NCI-H146 (cell line): ENCODE measurements around the gene HS6ST1.

Source experiments
- DNase-seq: peaks from one replicate; lab custom pipeline; 2025; lab: John Stamatoyannopoulos, UW

The HS6ST1 gene

DNA sequence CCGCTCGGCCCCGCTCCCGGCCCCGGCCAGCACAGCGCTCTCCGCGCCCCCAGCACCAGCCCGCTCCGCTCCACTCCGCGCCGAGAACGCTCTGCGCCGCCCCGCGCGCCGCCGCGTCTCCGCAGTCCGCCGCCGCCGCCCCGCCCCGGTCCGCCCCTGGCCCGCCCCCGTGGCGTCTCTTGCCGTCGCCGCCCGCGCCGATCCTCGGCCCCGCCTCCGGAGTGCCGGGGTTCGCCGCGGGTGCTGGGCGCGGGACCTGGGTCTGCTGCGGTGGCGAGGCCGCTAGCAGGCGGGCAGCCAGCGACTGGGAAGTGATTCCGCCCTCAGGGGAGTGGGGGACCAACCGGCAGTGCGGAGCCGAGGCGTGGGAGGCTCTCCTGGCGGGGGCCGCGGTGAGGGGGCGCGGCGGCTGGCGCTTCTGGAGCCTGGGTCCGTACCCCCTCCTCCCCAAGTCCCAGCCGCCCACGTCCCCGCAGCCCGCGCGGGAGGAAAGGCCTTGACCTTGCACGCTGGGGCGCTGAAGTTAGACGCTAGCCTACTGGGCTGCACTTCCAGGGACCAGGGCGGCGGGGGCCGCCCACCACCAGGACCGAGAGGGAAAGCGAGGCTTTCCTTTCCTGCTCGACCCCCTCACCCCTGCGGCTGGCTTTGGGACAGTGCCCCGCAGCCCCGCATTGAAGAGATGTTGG, at the start of gene HS6ST1:
Gene HS6ST1, minus strand, starts transcription at position 93 of the 689 bp plus-strand sequence. CDS start 305 bp downstream, outside the sequence.
- DNase-seq, result peak; percentile 88

DNA sequence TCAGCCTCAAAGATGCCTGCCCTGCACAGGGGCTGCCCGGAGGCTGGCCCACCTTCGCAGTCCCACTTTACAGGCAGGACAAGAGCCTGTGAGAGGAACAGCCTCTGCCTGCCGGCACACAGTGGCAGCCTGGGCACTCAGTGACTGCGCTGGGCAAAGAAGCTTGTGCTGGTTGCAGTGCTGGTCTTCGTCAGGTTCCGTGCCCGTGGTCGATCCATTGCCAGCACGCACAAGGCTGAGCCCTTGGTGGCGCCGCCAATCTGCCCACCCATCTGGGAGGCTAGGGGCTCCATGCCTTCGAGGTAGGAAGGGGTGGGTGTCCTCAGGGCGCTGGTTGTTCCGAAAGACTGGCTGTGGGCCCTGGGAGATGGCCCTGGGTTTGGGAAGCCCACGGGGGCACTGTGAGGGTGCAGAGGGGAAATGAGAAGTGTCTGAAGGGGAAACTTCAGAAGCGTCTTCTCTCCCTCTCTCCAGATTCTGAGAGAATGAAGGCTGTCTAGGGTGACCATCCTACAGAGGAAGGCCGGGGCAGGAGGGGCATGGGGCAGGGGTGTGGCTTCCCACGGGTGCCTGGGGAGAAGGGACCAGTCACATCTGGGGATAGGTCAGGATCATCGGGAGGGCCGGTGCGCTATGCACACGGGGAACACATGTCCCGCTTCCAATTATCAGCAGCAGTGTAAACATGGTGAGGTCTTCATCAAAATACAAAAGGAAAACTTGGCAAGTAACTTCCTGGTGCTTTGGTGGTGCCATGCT, 49.1 kb upstream of the HS6ST1 start:
- no peak for DNase-seq

GRCh38 chr2:128366713-128367511, 48.2 kb upstream of the HS6ST1 start:
- DNase-seq, result no peak

DNA sequence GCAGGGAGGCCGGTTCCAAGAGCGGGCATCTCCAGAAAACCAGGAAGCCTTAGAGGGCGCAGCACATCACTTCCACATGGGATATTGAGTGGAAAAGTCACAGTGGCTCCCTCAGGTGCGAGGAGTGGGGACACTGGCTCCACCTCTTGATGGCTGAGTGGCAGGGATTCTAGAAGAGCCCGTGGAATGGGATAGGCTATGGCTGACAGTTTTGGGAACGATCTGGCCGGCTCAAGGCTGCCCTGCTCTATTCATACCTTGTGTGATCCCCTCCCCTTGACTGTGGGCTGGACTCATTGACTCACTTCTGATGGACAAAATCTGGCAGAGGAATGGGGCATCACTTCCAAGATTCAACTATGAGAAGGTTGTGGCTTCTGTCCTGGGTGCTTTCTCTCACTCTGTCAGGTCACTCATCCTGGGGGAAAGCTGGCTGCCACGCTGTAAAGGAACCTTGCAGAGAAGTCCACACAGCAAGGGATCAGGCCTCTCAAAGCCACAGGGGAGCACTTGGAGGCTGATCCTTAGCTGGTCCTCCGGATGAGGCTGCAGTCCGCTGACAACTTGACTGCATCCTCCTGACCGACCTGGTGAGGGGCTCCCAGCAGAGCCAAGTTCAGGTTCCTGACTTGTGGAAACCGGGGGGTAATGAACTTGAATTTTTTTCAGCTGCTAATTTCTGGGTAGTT, 46.7 kb upstream of the HS6ST1 start:
- no peak for DNase-seq

GRCh38 chr2:128364441-128364911, 45.8 kb upstream of the HS6ST1 start:
- no peak for DNase-seq

- no peak for DNase-seq
These were observed 45.3 kb upstream of the HS6ST1 start for GRCh38 chr2:128363934-128364361.

DNA sequence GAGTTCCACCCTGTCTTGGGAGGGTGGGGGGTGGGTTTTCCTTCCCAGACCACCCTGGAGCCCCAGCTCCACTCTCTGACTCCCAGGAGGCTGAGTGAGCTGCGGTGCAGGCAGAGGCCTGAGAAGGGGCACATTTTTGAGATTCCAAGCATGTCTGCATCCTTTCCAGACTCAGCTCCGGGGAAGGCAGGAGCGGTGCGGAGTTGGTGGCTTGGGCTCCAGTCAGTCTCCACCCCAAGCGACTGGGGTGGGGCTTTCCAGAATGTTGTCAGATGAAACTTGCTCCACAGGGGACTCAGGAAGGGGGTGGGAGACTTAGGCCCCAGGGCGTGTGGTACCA, 44.2 kb upstream of the HS6ST1 start:
- no peak for DNase-seq

DNA sequence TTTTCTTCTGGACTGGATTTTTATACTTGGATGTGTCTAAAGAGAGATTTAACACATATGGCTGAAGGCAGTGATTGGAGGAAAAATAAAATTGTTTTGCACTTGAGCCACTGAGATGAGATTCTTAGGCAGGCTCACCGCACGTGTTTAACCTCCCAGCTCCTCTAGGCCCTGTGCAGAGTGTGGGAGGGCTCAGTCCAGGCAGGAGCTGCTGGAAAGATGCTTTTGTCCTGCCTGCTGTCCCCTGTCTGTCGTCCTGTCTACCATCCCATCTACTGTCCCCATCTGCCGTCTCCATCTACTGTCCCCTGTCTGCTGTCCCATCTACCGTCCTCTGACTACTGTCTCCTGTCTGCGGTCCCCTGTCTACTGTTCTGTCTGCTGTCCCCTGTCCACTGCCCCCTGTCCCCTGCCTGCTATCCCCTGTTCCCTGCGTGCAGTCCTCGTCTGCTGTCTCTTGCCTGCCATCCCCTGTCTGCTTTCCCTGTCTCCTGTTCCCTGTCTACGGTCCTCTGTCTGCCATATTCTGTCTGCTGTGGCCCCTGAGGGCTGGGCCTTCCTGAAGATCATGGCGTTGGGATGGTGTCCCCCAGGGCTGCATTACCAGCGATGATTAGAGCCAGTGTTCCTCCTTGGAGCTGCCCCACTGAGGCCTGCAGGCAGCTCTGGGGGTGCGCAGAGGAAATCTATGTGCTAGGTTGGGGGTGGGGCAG, 43.7 kb upstream of the HS6ST1 start:
- DNase-seq, result no peak

GRCh38 chr2:128361376-128362131, 42.9 kb upstream of the HS6ST1 start:
- no peak for DNase-seq

- no peak for DNase-seq
These were observed 42.0 kb upstream of the HS6ST1 start for GRCh38 chr2:128360711-128361110.

- DNase-seq, result no peak
These were observed 41.2 kb upstream of the HS6ST1 start for GRCh38 chr2:128359841-128360240.

DNA sequence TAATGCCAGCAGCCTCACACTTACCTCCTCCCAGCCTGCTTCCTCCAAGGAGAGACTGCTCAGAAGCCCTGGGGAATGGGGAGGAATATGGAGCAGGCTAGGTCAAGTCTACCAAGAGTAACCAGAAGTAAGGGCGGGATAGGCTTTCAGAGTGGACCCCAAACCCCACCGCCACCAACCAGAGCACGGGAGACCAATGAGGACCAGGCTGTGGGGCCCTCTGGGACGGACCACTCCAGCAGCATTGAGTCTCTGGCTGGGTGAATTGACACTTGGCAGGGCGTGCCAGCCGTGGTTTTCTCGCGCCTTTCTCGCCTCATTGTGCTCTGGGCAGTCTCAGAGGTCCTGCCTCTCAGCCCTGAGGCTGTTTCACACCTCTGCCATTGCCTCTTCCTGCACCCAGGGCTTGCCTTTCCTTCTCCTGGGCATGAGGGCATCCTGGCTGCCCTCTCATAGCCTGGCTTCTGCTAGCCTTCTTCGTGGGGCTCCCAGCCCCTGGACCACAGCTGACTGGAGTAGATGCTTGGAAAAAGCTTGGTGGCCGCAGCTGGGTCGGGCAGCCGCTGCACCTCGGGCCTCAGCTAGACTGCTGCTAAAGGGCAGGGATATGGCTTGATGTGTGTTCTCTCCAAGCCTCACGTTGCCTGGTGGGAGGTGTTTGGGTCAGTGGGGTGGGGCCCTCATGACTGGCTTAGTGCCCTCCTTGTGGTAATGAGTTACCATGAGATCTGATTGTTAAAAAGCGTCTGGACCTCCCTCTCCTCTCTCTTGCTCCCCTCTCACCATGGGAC, 40.5 kb upstream of the HS6ST1 start:
- no peak for DNase-seq

GRCh38 chr2:128357506-128358370, 39.1 kb upstream of the HS6ST1 start:
- DNase-seq, result no peak

DNA sequence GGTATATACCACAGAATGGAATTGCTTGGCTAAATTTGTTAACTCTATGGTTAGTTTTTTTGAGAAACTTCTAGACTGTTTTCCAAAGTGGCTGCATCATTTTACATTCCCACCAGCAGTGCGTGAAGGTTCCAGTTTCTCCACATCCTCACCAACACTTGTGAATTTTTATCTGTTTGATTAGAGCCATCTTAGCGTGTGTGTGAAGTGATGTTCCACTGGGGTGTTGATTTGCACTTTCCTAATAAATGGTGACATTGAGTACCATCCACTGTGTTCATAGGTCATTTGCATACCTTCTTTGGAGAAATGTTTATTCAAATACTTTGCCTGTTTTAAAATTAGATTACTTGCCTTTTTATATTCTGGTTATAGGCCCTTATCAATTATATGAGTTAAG, 37.5 kb upstream of the HS6ST1 start:
- no peak for DNase-seq

DNA sequence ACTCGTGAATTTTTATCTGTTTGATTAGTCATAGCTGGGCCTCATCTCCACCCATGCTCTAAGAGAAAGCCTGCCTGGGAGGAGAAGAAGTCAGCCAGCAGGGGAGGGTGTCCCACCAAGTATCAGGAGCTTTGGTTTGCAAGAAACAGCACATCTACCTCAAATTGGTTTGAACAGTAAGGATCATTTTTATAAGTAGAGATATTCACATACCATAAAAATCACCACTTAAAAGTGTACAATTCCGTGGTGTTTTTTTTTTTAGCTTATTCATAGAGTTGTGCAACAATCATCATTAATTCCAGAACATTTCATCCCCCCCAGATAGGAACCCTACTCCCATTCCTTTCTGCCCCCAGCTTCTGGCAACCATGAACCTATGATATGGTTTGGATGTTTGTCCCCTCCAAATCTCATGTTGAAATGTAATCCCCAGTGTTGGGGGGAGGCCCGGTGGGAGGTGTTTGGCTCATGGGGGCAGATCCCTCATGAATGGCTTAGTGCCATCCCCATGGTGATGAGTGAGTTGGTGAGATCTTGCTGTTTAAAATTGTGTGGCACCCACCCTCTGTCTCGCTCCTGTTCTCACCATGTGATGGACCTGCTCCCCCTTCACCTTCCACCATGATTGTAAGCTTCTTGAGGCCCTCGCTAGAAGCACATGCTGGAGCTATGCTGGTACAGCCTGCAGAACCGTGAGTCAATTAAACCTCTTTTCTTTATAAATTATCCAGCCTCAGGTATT, 36.2 kb upstream of the HS6ST1 start:
- no peak for DNase-seq

DNA sequence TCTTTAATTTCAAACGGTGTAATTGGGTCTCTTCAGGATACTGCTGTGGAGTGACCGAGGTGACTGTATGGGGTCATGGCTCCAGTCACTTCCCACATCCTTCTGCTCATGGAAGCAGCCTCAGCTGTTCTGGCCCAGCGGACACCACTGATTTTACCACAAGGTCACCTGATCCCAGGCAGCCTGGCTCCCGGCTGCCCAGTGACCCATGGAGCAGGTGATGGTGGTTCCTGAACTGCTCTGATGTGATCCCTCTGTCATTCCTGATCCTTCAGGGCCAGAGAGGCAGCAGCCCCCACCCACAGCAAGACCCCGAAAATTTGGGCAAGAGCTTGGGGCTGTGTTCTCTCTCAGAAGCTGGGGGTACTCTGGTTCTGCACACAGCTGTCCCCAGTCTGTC, 35.5 kb upstream of the HS6ST1 start:
- DNase-seq, result no peak

DNA sequence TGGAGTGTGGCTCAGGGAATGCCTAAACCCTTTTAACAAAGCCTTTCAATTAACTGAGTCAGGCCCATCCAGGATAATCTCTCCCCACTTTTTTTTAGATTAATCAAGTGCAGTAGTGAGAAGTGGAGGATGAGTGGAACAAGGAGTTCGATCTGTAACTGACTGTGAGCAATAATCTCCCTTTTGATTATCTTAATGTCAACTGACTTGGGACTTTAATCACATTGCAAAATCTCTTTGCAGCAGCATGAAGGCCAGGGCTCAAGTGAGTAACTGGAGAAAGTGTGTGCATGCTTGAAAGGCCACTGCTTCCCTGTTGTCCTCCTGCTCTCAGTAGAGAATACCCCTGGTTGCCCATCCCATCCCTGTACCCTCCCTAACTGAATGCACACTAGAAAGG, 32.1 kb upstream of the HS6ST1 start:
- no peak for DNase-seq

- DNase-seq, result no peak
These were observed 30.0 kb upstream of the HS6ST1 start for GRCh38 chr2:128348701-128349100.
